DND-41 (cell line): ENCODE data around the gene TESK1.

Source experiments
- EZH2 ChIP-seq: IDR thresholded peaks from 3 replicates; pipeline ENCODE4 v1.6.1; 2012; ENCODE audit warnings: borderline replicate concordance, low read depth, mild to moderate bottlenecking, moderate library complexity, low read length, inconsistent platforms; ENCODE audit not compliant: severe bottlenecking
- TF ChIP-seq, protein P1 (sequence below): IDR thresholded peaks from 2 replicates; pipeline ENCODE4 v1.5.1; 2012; ENCODE audit warnings: borderline replicate concordance, low read length, moderate library complexity, mild to moderate bottlenecking; ENCODE audit not compliant: poor library complexity, severe bottlenecking; ENCODE audit errors: extremely low read depth

- TF ChIP-seq, protein P1, sequence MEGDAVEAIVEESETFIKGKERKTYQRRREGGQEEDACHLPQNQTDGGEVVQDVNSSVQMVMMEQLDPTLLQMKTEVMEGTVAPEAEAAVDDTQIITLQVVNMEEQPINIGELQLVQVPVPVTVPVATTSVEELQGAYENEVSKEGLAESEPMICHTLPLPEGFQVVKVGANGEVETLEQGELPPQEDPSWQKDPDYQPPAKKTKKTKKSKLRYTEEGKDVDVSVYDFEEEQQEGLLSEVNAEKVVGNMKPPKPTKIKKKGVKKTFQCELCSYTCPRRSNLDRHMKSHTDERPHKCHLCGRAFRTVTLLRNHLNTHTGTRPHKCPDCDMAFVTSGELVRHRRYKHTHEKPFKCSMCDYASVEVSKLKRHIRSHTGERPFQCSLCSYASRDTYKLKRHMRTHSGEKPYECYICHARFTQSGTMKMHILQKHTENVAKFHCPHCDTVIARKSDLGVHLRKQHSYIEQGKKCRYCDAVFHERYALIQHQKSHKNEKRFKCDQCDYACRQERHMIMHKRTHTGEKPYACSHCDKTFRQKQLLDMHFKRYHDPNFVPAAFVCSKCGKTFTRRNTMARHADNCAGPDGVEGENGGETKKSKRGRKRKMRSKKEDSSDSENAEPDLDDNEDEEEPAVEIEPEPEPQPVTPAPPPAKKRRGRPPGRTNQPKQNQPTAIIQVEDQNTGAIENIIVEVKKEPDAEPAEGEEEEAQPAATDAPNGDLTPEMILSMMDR: no peak
- no peak for TF ChIP-seq EZH2
Measured at GRCh38 chr9:35639631-35640030, 34.6 kb downstream of the TESK1 start.
